ENCODE measurements around the gene C1orf185. TPM values are rescaled to one million over a fixed set of nuclear protein-coding genes. Genes with fewer than 3 reads are reported as not detected.

C1orf185 gene
- total RNA-seq, 1 experiment from 2014 or later, result not detected

Other genes starting within 250 kb of the C1orf185 start
- 84.8 and 135 TPM in 2 replicates for gene FAF1, start 142.0 kb upstream of the C1orf185 start, total RNA-seq (2014; rRNA removed; shearing (Covaris generic))
- 187 and 243 TPM in 2 replicates for gene CDKN2C, start 132.0 kb upstream of the C1orf185 start, total RNA-seq (2014; rRNA removed; shearing (Covaris generic))
- 195 and 237 TPM in 2 replicates for gene RNF11, start 134.0 kb downstream of the C1orf185 start, total RNA-seq (2014; rRNA removed; shearing (Covaris generic))
- 0.67 and 2.0 TPM in 2 replicates for gene TTC39A, start 228.3 kb downstream of the C1orf185 start, total RNA-seq (2014; rRNA removed; shearing (Covaris generic))

Measured in M059J (cell line).